Thyroid gland (tissue), 4 donors: ENCODE results near the gene RNU6-1.

ENCODE experiments used
- CTCF ChIP-seq, 6 experiments: fragments of 200-600 bp in 3 of 6; fragments of 450-650 bp in 3 of 6; sonication (generic) in 3 of 6; IDR thresholded peaks; one replicate each; pipeline ENCODE4 v1.5.1; 2016 to 2019; ENCODE audit warnings: antibody characterized with exemption in 6 of 6, mild to moderate bottlenecking in 2 of 6, inconsistent platforms in 1 of 6, moderate library complexity in 1 of 6
- POLR2A ChIP-seq, 2 donors: fragments of 450-650 bp; IDR thresholded peaks; one replicate each; pipeline ENCODE4 v1.6.1; 2017; ENCODE audit warnings: antibody characterized with exemption in 2 of 2, mild to moderate bottlenecking in 2 of 2, moderate library complexity in 1 of 2

- TF ChIP-seq POLR2A (IDR thresholded peaks at IDR 0.05) (no peak), CTCF (IDR thresholded peaks at IDR 0.05) (no peak)
Measured at GRCh38 chr15:67824976-67825880, 14.6 kb downstream of the RNU6-1 start, which contains the start of gene SKOR1.
